Lower leg skin (tissue), 4 donors: ENCODE measurements around the gene KCNMB2. TPM values are rescaled to one million over a fixed set of nuclear protein-coding genes. Genes with fewer than 3 reads are reported as not detected.

Source experiments
- DNase-seq, 2 donors: peaks; one replicate each; pipeline ENCODE4 v3.0.0-alpha.2; 2019; ENCODE audit warnings: low spot score in 2 of 2
- H3K4me3 ChIP-seq: fragments of 200-600 bp; sonication (generic); 2 replicates; pipeline ENCODE4 v1.5.1; 2017; ENCODE audit warnings: mild to moderate bottlenecking, low read depth; ENCODE audit not compliant: poor library complexity, severe bottlenecking
- POLR2A ChIP-seq, 2 donors: fragments of 450-650 bp; IDR thresholded peaks; one replicate each; pipeline ENCODE4 v1.6.1; 2016 to 2017; ENCODE audit warnings: antibody characterized with exemption in 2 of 2, mild to moderate bottlenecking in 1 of 2, moderate library complexity in 1 of 2
- WGBS, 2 donors: methylation state at CpG; one replicate each; pipeline ENCODE4 v1.1.5; 2018; 5-methylcytosine and 5-hydroxymethylcytosine counted together
- intact Hi-C: fragments of 100-400 bp; cut with DNase I; formaldehyde crosslinking; loops from one replicate; pipeline ENCODE4 v1.15.0; 2023; ENCODE audit warnings: low total_unique reads
- total RNA-seq, 4 donors: library from RNA; depleted of rRNA; stranded (reverse); fragments of >200 nt; gene quantifications; one replicate each; pipeline ENCODE4 v1.1.0, GENCODE V29; 2016
- TF ChIP-seq, protein P1 (sequence below), 3 donors: fragments of 450-650 bp; IDR thresholded peaks; one replicate each; pipeline ENCODE4 v1.5.1; 2016; ENCODE audit warnings: antibody characterized with exemption in 3 of 3, mild to moderate bottlenecking in 3 of 3, moderate library complexity in 2 of 3

Gene KCNMB2
- total RNA-seq, 4 donors from 2014 or later, result not detected

DNA sequence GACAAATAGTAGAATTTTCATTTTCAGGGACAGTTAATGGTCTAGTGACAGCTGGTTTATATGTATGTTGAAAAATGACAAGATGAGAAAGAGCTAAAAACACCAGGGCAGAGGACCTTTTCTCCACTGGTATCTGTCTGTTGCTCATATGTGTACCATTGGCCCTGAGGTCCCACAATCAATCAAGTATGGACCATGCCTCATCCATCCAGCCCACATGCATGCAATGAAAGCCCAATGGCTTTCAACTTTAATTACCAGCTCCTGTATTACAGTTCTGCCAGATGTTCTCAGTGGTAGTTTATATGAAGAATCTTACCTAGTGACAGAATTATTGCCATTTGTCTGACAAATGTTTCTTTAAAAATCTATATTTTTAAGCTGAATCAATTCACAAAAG lies 301.3 kb downstream of the KCNMB2 start:
- no peak for TF ChIP-seq POLR2A (IDR thresholded peaks at IDR 0.05)
- TF ChIP-seq, protein P1, sequence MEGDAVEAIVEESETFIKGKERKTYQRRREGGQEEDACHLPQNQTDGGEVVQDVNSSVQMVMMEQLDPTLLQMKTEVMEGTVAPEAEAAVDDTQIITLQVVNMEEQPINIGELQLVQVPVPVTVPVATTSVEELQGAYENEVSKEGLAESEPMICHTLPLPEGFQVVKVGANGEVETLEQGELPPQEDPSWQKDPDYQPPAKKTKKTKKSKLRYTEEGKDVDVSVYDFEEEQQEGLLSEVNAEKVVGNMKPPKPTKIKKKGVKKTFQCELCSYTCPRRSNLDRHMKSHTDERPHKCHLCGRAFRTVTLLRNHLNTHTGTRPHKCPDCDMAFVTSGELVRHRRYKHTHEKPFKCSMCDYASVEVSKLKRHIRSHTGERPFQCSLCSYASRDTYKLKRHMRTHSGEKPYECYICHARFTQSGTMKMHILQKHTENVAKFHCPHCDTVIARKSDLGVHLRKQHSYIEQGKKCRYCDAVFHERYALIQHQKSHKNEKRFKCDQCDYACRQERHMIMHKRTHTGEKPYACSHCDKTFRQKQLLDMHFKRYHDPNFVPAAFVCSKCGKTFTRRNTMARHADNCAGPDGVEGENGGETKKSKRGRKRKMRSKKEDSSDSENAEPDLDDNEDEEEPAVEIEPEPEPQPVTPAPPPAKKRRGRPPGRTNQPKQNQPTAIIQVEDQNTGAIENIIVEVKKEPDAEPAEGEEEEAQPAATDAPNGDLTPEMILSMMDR (IDR thresholded peaks at IDR 0.05), result no peak
- intact Hi-C loops, result no loop called here
- DNase-seq, result no peak
- no peak overlapping the region for H3K4me3 ChIP-seq

DNA sequence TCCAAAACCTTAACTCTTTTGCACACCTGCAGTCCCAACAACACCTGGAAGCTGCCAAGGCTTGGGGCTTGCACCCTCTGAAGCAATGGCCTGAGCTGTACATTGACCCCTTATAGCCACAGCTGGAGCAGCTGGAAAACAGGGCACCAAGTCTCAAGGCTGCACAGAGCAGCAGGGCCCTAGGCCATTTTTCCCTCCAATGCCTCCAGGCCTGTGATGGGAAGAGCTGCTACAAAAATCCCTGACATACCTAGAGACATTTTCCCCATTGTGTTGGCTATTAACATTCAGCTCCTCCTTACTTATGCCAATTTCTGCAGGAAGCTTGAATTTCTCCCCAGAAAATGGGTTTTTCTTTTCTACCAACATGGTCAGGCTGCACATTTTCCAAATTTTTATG lies 304.4 kb downstream of the KCNMB2 start:
- TF ChIP-seq, protein P1 (IDR thresholded peaks at IDR 0.05), result no peak
- no peak for TF ChIP-seq POLR2A (IDR thresholded peaks at IDR 0.05)
- H3K4me3 ChIP-seq, result no peak overlapping the region
- intact Hi-C loops, result no loop called here
- DNase-seq, result no peak

DNA sequence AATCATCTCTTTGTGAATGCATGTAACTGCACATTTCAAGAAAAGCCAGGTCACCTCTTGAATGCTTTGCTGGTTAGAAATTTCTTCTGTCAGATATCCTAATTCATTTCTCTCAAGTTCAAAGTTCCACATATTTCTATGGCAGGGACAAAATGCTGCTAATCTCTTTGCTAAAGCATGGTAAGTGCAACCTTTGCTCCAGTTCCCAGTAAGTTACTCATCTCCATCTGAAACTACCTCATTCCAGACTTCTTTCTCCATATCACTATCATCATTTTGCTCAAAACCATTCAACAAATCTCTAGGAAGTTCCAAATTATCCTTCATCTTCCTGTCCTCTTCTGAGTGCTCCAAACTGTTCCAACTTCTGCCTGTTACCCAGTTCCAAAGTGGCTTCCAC lies 304.8 kb downstream of the KCNMB2 start:
- no peak for DNase-seq
- no peak overlapping the region for H3K4me3 ChIP-seq
- TF ChIP-seq, protein P1 (IDR thresholded peaks at IDR 0.05), result no peak
- TF ChIP-seq POLR2A (IDR thresholded peaks at IDR 0.05), result no peak
- intact Hi-C loops, result no loop called here

DNA sequence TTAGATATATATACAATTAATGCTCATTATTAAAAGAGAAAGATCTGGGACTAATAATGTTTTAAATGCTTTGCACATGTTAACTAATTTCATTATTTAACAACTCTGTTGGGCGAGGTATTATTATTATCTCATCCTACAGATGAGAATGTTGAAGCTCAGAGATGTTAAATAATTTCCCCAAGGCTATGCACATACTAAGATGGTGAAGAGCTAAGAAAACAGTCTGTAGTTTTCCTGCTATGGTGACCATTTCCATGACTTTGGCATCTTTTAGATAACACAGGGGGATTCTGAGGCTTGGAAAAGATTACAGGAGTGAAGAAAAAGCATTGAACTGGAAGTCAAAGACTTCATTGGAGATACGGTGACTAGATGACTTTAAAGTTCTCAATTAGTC lies 308.7 kb downstream of the KCNMB2 start:
- WGBS, 2 donors, result 75 to 79% methylated on average over 2 of the region's 2 CpGs
- H3K4me3 ChIP-seq, result no peak overlapping the region
- no peak for DNase-seq
- TF ChIP-seq, protein P1 (IDR thresholded peaks at IDR 0.05), result no peak
- TF ChIP-seq POLR2A (IDR thresholded peaks at IDR 0.05), result no peak
- intact Hi-C loops, result no loop called here

DNA sequence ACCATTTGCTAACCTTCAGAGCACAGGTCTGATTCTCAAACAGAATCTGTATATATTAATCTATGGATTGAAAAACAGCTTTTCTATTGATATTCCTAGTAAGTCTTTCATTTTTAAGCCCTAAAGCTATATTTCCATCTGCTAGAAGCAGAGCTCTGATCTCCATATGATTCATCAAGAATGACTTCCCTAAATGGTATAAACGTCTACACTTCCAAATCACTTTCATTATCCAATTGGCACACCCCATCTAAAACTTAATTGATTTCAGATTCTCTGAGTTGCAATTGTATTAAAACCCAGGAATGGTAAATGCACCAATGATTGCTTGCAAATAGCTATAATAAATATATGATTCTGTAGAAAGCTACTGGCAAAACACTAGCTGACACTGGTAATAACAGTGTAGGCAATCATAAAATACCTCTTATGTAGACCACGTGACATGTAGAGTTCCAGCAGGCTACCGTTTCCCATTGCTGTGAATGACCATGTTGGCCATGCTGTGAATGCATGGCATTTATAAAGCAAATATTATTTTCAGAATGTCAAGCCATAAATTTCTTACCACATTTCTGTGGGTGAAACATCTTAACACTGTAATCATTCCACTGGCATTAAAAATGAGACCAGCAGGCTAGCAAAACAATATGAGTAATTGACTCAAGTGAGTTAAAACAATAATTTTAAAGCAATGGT lies 309.3 kb downstream of the KCNMB2 start:
- TF ChIP-seq POLR2A (IDR thresholded peaks at IDR 0.05), result no peak
- TF ChIP-seq, protein P1 (IDR thresholded peaks at IDR 0.05), result no peak
- intact Hi-C loops, result no loop called here
- H3K4me3 ChIP-seq, result no peak overlapping the region
- 45 to 54% methylated on average over 3 of the region's 3 CpGs for WGBS, 2 donors
- no peak for DNase-seq

DNA sequence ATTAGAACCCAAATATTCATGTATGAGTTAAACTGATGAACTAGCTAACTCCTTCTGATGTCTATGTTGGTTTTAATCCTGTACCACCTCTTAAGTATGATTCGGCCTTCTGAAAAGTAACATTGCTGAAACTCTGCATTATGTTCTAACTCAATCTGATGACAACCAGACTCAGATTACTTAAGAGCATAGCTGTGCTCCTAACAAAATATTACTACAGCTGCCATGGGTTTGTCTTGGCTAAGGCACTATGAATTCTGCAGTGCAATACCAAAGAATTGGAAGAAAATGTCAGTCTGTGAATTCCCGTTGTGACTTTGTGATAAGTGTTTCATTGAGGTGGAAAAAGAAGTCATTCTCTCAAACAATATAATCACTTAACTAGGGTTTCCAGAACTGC lies 311.0 kb downstream of the KCNMB2 start:
- TF ChIP-seq, protein P1 (IDR thresholded peaks at IDR 0.05), result no peak
- no peak for TF ChIP-seq POLR2A (IDR thresholded peaks at IDR 0.05)
- intact Hi-C loops, result no loop called here
- 38 to 49% methylated on average over 2 of the region's 2 CpGs for WGBS, 2 donors

More for the DNA sequence above, 311.0 kb downstream of the KCNMB2 start:
- H3K4me3 ChIP-seq, result no peak overlapping the region
- no peak for DNase-seq
